NB4 (cell line): ENCODE measurements around the gene GALNT17.

Experiments
- CTCF ChIP-seq: IDR thresholded peaks from one replicate; pipeline ENCODE4 v1.5.1; 2012; ENCODE audit warnings: low read depth, low read length
- MAX ChIP-seq: IDR thresholded peaks from 2 replicates; pipeline ENCODE4 v1.6.1; 2011; ENCODE audit warnings: low read depth, low read length
- MYC ChIP-seq: IDR thresholded peaks from 2 replicates; pipeline ENCODE4 v1.6.1; 2011; ENCODE audit warnings: low read depth, low read length
- POLR2A ChIP-seq: IDR thresholded peaks from 2 replicates; pipeline ENCODE4 v1.6.1; 2011; ENCODE audit warnings: mild to moderate bottlenecking; ENCODE audit not compliant: insufficient read length; ENCODE audit errors: extremely low read depth

DNA sequence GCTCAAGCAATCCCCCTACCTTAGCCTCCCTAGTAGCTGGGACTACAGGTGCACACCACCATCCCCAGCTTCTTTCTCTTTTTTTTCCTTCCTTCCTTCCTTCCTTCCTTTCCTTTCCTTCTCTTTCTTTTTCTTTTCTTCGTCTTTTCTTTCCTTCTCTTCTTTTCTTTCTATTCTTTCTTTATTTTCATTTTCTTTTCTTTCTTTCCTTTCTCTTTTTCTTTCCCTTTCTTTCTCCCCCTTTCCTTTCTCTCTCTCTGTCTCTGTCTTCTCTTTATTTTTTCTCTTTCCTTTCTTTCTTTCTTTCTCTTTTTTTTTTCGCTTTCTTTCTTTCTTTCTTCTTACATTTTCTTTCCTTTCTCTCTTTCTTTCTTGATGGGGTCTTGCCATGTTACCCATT, 621.3 kb downstream of the GALNT17 start:
- TF ChIP-seq CTCF: no peak
- no peak for TF ChIP-seq POLR2A
- TF ChIP-seq MYC: no peak
- no peak for TF ChIP-seq MAX
